CD14-positive monocyte (primary cell): ENCODE data around the gene FUZ. TPM values are rescaled to one million over a fixed set of nuclear protein-coding genes. Genes with fewer than 3 reads are reported as not detected.

Experiments
- DNase-seq, 3 donors: peaks; one replicate each; pipeline ENCODE4 v3.0.0-alpha.2; 2011 to 2022
- H2AFZ ChIP-seq: 2 replicates; pipeline ENCODE4 v1.6.0; 2012; ENCODE audit warnings: mild to moderate bottlenecking, low read depth, low read length, inconsistent platforms; ENCODE audit not compliant: insufficient read depth, poor library complexity, severe bottlenecking
- H3K27ac ChIP-seq, 2 donors: 1 replicate in 1 of 2; 2 replicates in 1 of 2; pipeline ENCODE4 v1.5.1; 2012 to 2013; ENCODE audit warnings: low read length in 2 of 2, control low read depth in 1 of 2, inconsistent platforms in 1 of 2, low read depth in 1 of 2, mild to moderate bottlenecking in 1 of 2
- H3K27me3 ChIP-seq, 2 donors: one replicate each; pipeline versions ENCODE4 v1.6.0 to v1.6.1; 2011 to 2013; ENCODE audit warnings: low read length in 2 of 2; ENCODE audit not compliant: control insufficient read depth in 2 of 2, insufficient read depth in 2 of 2
- H3K36me3 ChIP-seq, 2 donors: replicated peaks in 1 of 2; 1 replicate in 1 of 2; 2 replicates in 1 of 2; pipeline versions ENCODE4 v1.5.1 to v1.6.1; 2012 to 2013; ENCODE audit warnings: low read length in 2 of 2, control low read depth in 1 of 2, inconsistent platforms in 1 of 2, mild to moderate bottlenecking in 1 of 2; ENCODE audit not compliant: insufficient read depth in 2 of 2, control insufficient read depth in 1 of 2
- H3K4me1 ChIP-seq, 2 donors: 1 replicate in 1 of 2; 2 replicates in 1 of 2; pipeline versions ENCODE4 v1.5.1 to v1.6.1; 2012 to 2013; ENCODE audit warnings: low read length in 2 of 2, control low read depth in 1 of 2, inconsistent platforms in 1 of 2, mild to moderate bottlenecking in 1 of 2, moderate library complexity in 1 of 2; ENCODE audit not compliant: insufficient read depth in 2 of 2, control insufficient read depth in 1 of 2
- H3K4me2 ChIP-seq: replicated peaks from 2 replicates; pipeline ENCODE3; 2012; ENCODE audit warnings: low read length, moderate library complexity, mild to moderate bottlenecking; ENCODE audit not compliant: poor library complexity, severe bottlenecking; ENCODE audit errors: extremely low read depth
- H3K4me3 ChIP-seq, 3 experiments: fragments of 200-600 bp in 1 of 3; sonication (generic) in 1 of 3; replicated peaks in 1 of 3; 1 replicate in 2 of 3; 2 replicates in 1 of 3; pipeline ENCODE4 v1.5.1; 2011 to 2013; ENCODE audit warnings: low read length in 3 of 3, mild to moderate bottlenecking in 3 of 3, control low read depth in 2 of 3, low read depth in 2 of 3, inconsistent platforms in 1 of 3, moderate library complexity in 1 of 3
- H3K79me2 ChIP-seq: 2 replicates; pipeline ENCODE4 v1.6.0; 2012; ENCODE audit warnings: mild to moderate bottlenecking, control low read depth, inconsistent platforms, low read length, moderate library complexity; ENCODE audit not compliant: insufficient read depth
- H3K9ac ChIP-seq: 2 replicates; pipeline ENCODE4 v1.6.0; 2017; ENCODE audit warnings: low read length, mild to moderate bottlenecking; ENCODE audit not compliant: insufficient read depth, poor library complexity, severe bottlenecking
- H3K9me3 ChIP-seq, 2 donors: replicated peaks in 1 of 2; 1 replicate in 1 of 2; 2 replicates in 1 of 2; pipeline versions ENCODE4 v1.5.1 to v1.6.1; 2012 to 2013; ENCODE audit warnings: low read length in 2 of 2, control low read depth in 1 of 2; ENCODE audit not compliant: control insufficient read depth in 1 of 2, insufficient read depth in 1 of 2
- H4K20me1 ChIP-seq: 2 replicates; pipeline ENCODE4 v1.6.0; 2012; ENCODE audit warnings: mild to moderate bottlenecking, low read length, control low read depth, moderate library complexity; ENCODE audit not compliant: insufficient read depth
- H3K27ac Mint-ChIP-seq, 7 donors: one replicate each; pipeline ENCODE4 v1.8.0; 2020; ENCODE audit warnings: mild to moderate bottlenecking in 7 of 7, mixed read lengths in 7 of 7, moderate library complexity in 6 of 7, inconsistent platforms in 2 of 7
- H3K27me3 Mint-ChIP-seq, 3 donors: one replicate each; pipeline ENCODE4 v1.8.0; 2021 to 2022; ENCODE audit warnings: low read depth in 3 of 3, mild to moderate bottlenecking in 3 of 3, mixed read lengths in 3 of 3, moderate library complexity in 3 of 3, inconsistent platforms in 1 of 3
- H3K36me3 Mint-ChIP-seq, 2 donors: one replicate each; pipeline ENCODE4 v1.8.0; 2020; ENCODE audit warnings: mixed read lengths in 2 of 2, inconsistent platforms in 1 of 2, mild to moderate bottlenecking in 1 of 2
- H3K4me1 Mint-ChIP-seq: one replicate; pipeline ENCODE4 v1.8.0; 2020; ENCODE audit warnings: mild to moderate bottlenecking, mixed read lengths
- H3K4me3 Mint-ChIP-seq, 2 donors: one replicate each; pipeline ENCODE4 v1.8.0; 2020; ENCODE audit warnings: mild to moderate bottlenecking in 2 of 2, mixed read lengths in 2 of 2, moderate library complexity in 1 of 2
- H3K9me3 Mint-ChIP-seq, 7 donors: one replicate each; pipeline ENCODE4 v1.8.0; 2020 to 2022; ENCODE audit warnings: mixed read lengths in 7 of 7, mild to moderate bottlenecking in 6 of 7, moderate library complexity in 6 of 7, inconsistent platforms in 2 of 7
- WGBS: methylation state at CpG from one replicate; pipeline ENCODE4 v1.1.5; 2013; ENCODE audit warnings: missing lambda C conversion rate; ENCODE audit not compliant: insufficient coverage; 5-methylcytosine and 5-hydroxymethylcytosine counted together
- intact Hi-C, 2 donors: fragments of 100-400 bp; cut with micrococcal nuclease; formaldehyde crosslinking; loops; one replicate each; pipeline versions ENCODE4 v1.15.0 to v1.15.1; 2023
- polyA plus RNA-seq, 3 donors: library from polyadenylated mRNA; depleted of rRNA in 1 of 3; unstranded in 2 of 3; stranded (reverse) in 1 of 3; fragments of 300-500 nt in 2 of 3; fragments of >200 nt in 1 of 3; fragmentation: Illumina TruSeq in 2 of 3; gene quantifications; 1 replicate in 2 of 3; 2 replicates in 1 of 3; pipeline ENCODE4 v1.2.3, GENCODE V29; 2012 to 2021
- TF ChIP-seq, protein P1 (sequence below): fragments of 200-600 bp; IDR thresholded peaks from one replicate; pipeline ENCODE4 v1.8.0; 2022; ENCODE audit warnings: antibody characterized with exemption, mild to moderate bottlenecking

FUZ gene
- polyA plus RNA-seq, 3 donors: 5.3 to 16.7 (median 5.3) TPM

DNA sequence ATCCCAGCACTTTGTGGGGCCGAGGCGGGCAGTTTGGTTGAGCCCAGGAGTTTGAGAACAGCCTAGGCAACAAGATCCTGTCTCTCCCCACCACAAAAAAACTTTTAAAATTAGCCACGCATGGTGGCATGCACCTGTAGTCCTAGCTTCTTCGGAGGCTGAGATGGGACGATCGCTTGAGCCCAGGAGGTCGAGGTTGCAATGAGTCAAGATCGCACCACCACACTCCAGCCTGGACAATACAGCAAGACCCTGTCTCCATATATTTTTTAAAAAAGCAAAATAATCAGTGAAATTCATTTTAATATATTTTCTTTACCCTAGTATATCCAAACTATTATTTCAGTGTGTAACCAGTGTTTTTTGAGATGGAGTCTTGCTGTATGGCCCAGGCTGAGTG is 38.1 kb downstream of the FUZ start:
- Histone ChIP-seq H3K79me2 (peaks cover 88% of the 10 kb centered on the region), H3K4me3 (no peak overlapping the region), H2AFZ (no peak overlapping the region), H3K36me3 (peaks cover 5 to 21% of the 10 kb centered on the region in 2 donors), H3K9ac (no peak overlapping the region), H3K4me1 (peaks cover 41 to 43% of the 10 kb centered on the region in 2 donors), H4K20me1 (peaks cover 43% of the 10 kb centered on the region), H3K9me3 (no peaks in the 10 kb centered on the region), H3K4me2 (no peak overlapping the region), H3K27me3 (no peaks in the 10 kb centered on the region), H3K27ac (no peak overlapping the region)
- peaks cover 48% of the 10 kb centered on the region for H3K4me1 Mint-ChIP-seq
- H3K27ac Mint-ChIP-seq: peak overlapping the region in 2 of 7 donors; percentile 68 to 80
- TF ChIP-seq, protein P1, sequence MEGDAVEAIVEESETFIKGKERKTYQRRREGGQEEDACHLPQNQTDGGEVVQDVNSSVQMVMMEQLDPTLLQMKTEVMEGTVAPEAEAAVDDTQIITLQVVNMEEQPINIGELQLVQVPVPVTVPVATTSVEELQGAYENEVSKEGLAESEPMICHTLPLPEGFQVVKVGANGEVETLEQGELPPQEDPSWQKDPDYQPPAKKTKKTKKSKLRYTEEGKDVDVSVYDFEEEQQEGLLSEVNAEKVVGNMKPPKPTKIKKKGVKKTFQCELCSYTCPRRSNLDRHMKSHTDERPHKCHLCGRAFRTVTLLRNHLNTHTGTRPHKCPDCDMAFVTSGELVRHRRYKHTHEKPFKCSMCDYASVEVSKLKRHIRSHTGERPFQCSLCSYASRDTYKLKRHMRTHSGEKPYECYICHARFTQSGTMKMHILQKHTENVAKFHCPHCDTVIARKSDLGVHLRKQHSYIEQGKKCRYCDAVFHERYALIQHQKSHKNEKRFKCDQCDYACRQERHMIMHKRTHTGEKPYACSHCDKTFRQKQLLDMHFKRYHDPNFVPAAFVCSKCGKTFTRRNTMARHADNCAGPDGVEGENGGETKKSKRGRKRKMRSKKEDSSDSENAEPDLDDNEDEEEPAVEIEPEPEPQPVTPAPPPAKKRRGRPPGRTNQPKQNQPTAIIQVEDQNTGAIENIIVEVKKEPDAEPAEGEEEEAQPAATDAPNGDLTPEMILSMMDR: no peak
- H3K36me3 Mint-ChIP-seq: peaks cover 17 to 57% of the 10 kb centered on the region in 2 donors
- no peaks in the 10 kb centered on the region for H3K9me3 Mint-ChIP-seq
- DNase-seq: no peak
- no peaks in the 10 kb centered on the region for H3K27me3 Mint-ChIP-seq
- intact Hi-C loops: no loop called here
- no CpG with 5 or more reads among the region's 8 CpGs for WGBS
- H3K4me3 Mint-ChIP-seq: no peak overlapping the region

DNA sequence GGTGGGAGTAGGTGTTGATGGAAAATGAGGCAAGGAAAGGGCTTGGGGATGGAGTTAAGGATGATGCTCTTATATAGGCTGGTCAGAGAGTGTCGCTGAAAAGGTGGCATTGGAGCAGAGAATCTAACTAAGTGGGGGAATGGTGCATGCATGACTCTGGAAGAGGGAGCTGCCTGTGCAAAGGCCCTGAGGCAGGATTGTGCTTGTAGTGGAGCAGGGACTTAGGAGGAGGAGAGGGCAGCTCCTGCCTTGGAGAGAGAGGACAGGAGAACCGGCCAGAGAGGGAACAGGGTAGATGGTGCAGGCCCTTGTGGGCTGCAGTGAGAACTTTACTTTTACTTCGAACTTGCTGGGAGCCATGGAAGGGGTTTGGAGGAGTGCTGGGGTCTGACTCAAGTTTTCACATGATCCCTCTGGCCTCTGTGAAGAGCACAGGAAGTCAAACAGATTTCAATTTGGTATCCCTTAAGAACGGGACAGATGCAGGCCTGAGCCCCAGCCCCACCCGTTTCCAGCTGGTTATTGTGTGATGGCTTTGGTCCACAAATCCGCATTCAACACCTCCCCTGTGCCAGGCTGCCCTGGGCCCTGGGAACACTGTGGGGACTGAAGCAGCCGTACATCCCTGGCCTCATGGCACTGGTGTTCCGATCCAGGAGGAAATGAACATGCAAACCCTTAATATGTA is 39.3 kb downstream of the FUZ start:
- WGBS: 76% methylated on average over 5 of the region's 8 CpGs
- Histone ChIP-seq H2AFZ (no peak overlapping the region), H3K4me1 (peaks cover 30 to 31% of the 10 kb centered on the region in 2 donors), H3K36me3 (peaks cover 5 to 25% of the 10 kb centered on the region in 2 donors), H3K79me2 (peaks cover 98% of the 10 kb centered on the region), H3K27me3 (no peaks in the 10 kb centered on the region), H3K9me3 (no peaks in the 10 kb centered on the region), H3K4me3 (no peak overlapping the region), H3K4me2 (no peak overlapping the region), H3K9ac (peak overlapping the region; percentile 22), H4K20me1 (peaks cover 53% of the 10 kb centered on the region), H3K27ac (peak overlapping the region; percentile 70 to 78)
- peak overlapping the region in 1 of 2 donors; percentile 22 for H3K4me3 Mint-ChIP-seq
- intact Hi-C loops: no loop called here
- peaks cover 45% of the 10 kb centered on the region for H3K4me1 Mint-ChIP-seq
- H3K36me3 Mint-ChIP-seq: peaks cover 23 to 58% of the 10 kb centered on the region in 2 donors
- H3K27me3 Mint-ChIP-seq: peaks cover 0 to 2% (median 2%) of the 10 kb centered on the region in 3 donors
- H3K27ac Mint-ChIP-seq: peak overlapping the region; percentile 68 to 89 (median 87)
- TF ChIP-seq, protein P1: no peak
- no peak for DNase-seq
- no peaks in the 10 kb centered on the region for H3K9me3 Mint-ChIP-seq
